Spinal cord (tissue), 10 donors: ENCODE measurements around the gene SLC39A2. TPM values are rescaled to one million over a fixed set of nuclear protein-coding genes. Genes with fewer than 3 reads are reported as not detected.

Source experiments
- DNase-seq, 6 donors: peaks; one replicate each; pipeline versions ENCODE4 v3.0.0 to v3.0.0-alpha.2; 2013 to 2015; ENCODE audit warnings: low spot score in 6 of 6, low read depth in 4 of 6
- H3K27ac ChIP-seq: one replicate; pipeline ENCODE4 v1.5.1; 2013; ENCODE audit warnings: low read depth, low read length, control low read depth
- H3K27me3 ChIP-seq: one replicate; pipeline ENCODE4 v1.6.1; 2013; ENCODE audit warnings: low read length; ENCODE audit not compliant: control insufficient read depth, insufficient read depth
- H3K36me3 ChIP-seq: one replicate; pipeline ENCODE4 v1.6.1; 2013; ENCODE audit warnings: low read length; ENCODE audit not compliant: control insufficient read depth, insufficient read depth
- H3K4me1 ChIP-seq: one replicate; pipeline ENCODE4 v1.6.1; 2013; ENCODE audit warnings: low read length; ENCODE audit not compliant: control insufficient read depth, insufficient read depth
- H3K4me3 ChIP-seq: one replicate; pipeline ENCODE4 v1.5.1; 2013; ENCODE audit warnings: low read depth, low read length, control low read depth
- H3K9me3 ChIP-seq: one replicate; pipeline ENCODE4 v1.6.1; 2013; ENCODE audit warnings: low read length; ENCODE audit not compliant: control insufficient read depth, insufficient read depth
- WGBS: methylation state at CpG from one replicate; pipeline ENCODE4 v1.1.5; 2013; ENCODE audit warnings: missing lambda C conversion rate; ENCODE audit not compliant: insufficient coverage; 5-methylcytosine and 5-hydroxymethylcytosine counted together
- polyA plus RNA-seq, 2 donors: library from polyadenylated mRNA; unstranded; fragments of 120-200 nt; gene quantifications; one replicate each; pipeline ENCODE4 v1.2.1, GENCODE V29; 2013; ENCODE audit not compliant: insufficient read length in 2 of 2
- total RNA-seq, 2 donors: library from RNA; depleted of rRNA in 1 of 2; stranded (reverse); fragments of 120-200 nt in 1 of 2; fragments of >200 nt in 1 of 2; gene quantifications; one replicate each; pipeline versions ENCODE4 v1.2.3 to v1.2.4, GENCODE V29; 2013 to 2014
- donor health status: healthy.

SLC39A2 gene
- total and polyA plus RNA-seq, 4 donors, result 0.17 to 0.32 TPM; not detected in 2

DNA sequence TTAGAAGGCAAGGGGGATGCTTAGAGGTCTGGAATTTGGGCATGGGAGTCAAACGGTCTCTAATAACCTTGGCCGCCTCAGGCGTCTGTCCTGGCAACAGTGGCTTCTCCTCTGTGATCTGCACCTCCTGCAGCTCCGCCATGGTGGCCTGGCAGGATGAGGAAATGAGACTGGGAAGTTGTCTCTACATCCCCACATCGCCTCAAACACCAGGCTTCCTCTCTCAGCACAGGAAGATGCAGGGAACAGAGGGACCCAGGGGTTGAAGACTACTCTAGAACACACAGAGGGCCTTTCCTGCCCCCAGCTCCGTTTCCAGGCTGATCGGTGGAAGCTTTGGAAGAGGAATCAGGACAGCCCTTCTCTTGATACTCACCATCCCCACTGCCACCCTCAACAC is 24.1 kb downstream of the SLC39A2 start:
- no peak overlapping the region for H3K27ac ChIP-seq
- no peaks in the 10 kb centered on the region for H3K9me3 ChIP-seq
- 51% methylated on average over 7 of the region's 7 CpGs for WGBS
- peak overlapping the region; percentile 76 for H3K4me3 ChIP-seq
- H3K36me3 ChIP-seq, result peaks cover 42% of the 10 kb centered on the region
- peaks cover 34% of the 10 kb centered on the region for H3K4me1 ChIP-seq
- H3K27me3 ChIP-seq, result no peaks in the 10 kb centered on the region
- DNase-seq, result no peak

- H3K9me3 ChIP-seq, result no peaks in the 10 kb centered on the region
- peak overlapping the region; percentile 76 for H3K4me3 ChIP-seq
- peaks cover 34% of the 10 kb centered on the region for H3K4me1 ChIP-seq
- DNase-seq, result peak in 1 of 6 donors; percentile 13
- H3K27ac ChIP-seq, result peak overlapping the region; percentile 85
- H3K36me3 ChIP-seq, result peaks cover 34% of the 10 kb centered on the region
- 6% methylated on average over 8 of the region's 17 CpGs for WGBS
- no peaks in the 10 kb centered on the region for H3K27me3 ChIP-seq
Measured at GRCh38 chr14:21023817-21024584, 24.9 kb downstream of the SLC39A2 start.

- under 1% methylated on average over 48 of the region's 72 CpGs for WGBS
- Histone ChIP-seq H3K4me1 (peaks cover 34% of the 10 kb centered on the region), H3K27ac (peak within 1 kb of the TSS; percentile 95), H3K27me3 (no peaks in the 10 kb centered on the region), H3K9me3 (no peaks in the 10 kb centered on the region), H3K36me3 (peaks cover 26% of the 10 kb centered on the region), H3K4me3 (peak within 1 kb of the TSS; percentile 76)
- peak in 4 of 6 donors; percentile 50 to 89 (median 72) for DNase-seq
Measured at GRCh38 chr14:21024585-21025370, 25.7 kb downstream of the SLC39A2 start, which contains the start of gene NDRG2. TSS of gene NDRG2 (minus strand) at chr14:21025061. CDS start at chr14:21023315, 1,746 bp downstream.

DNA sequence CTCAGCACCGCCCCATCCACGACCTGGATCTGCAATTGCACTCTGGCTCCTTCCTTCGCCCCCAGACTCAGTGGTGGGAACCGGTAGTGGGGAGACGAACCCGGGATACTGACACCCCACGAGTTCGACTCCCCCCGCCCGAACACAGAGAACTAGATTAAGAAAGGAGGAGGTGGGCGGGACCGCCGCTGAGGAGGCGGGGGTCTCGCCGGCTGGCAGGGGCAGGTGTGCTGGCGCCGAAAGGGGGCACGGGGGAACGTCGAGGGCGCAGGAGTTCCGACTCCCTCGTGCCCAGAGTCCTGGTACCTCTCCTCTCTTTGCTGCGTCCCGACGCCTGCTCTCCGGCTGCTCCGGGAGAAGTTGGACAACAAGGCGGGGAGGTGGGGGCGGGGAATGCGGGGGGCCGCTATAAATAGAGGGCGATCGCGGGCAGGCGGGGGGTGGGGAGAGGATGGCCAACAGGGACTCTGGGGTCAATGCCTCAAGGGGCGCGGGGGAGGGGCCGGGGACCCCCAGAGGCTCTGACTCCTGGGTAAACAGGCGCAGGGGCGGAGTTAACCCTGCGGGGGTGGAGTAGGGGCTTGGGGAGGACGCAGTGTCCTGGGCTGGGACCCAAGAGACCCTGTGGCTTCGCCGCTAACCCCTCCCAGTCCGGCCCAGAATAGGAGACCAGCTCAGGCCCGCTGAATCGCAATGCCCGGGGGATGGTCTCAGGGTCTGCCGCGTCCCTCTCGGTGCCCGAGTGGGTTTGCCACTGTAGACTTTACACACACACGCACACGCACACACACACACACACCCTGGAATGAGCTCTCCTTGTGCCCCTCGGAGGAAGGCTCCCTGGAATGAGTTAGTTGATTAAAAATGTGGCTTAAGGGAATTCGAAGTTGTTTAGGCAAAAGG is 26.5 kb downstream of the SLC39A2 start:
- peak in 5 of 6 donors; percentile 44 to 90 (median 69) for DNase-seq
- no peaks in the 10 kb centered on the region for H3K27me3 ChIP-seq
- H3K27ac ChIP-seq, result peak overlapping the region; percentile 95
- H3K4me3 ChIP-seq, result peak overlapping the region; percentile 76
- peaks cover 34% of the 10 kb centered on the region for H3K4me1 ChIP-seq
- peaks cover 18% of the 10 kb centered on the region for H3K36me3 ChIP-seq
- under 1% methylated on average over 34 of the region's 58 CpGs for WGBS
- no peaks in the 10 kb centered on the region for H3K9me3 ChIP-seq

GRCh38 chr14:21026274-21026987 is 27.3 kb downstream of the SLC39A2 start:
- Histone ChIP-seq H3K4me3 (peak overlapping the region; percentile 38), H3K27ac (peak overlapping the region; percentile 95), H3K36me3 (peaks cover 12% of the 10 kb centered on the region), H3K27me3 (no peaks in the 10 kb centered on the region), H3K9me3 (no peaks in the 10 kb centered on the region), H3K4me1 (peaks cover 34% of the 10 kb centered on the region)
- DNase-seq, result peak; percentile 60 to 93 (median 74)
- WGBS, result 32% methylated on average over 6 of the region's 7 CpGs

- no peak for DNase-seq
- Histone ChIP-seq H3K9me3 (no peaks in the 10 kb centered on the region), H3K4me3 (no peak overlapping the region), H3K36me3 (peaks cover 9% of the 10 kb centered on the region), H3K27ac (peak overlapping the region; percentile 84), H3K4me1 (peaks cover 34% of the 10 kb centered on the region), H3K27me3 (no peaks in the 10 kb centered on the region)
- 39% methylated on average over 3 of the region's 3 CpGs for WGBS
Measured at GRCh38 chr14:21026988-21027315, 27.9 kb downstream of the SLC39A2 start.

DNA sequence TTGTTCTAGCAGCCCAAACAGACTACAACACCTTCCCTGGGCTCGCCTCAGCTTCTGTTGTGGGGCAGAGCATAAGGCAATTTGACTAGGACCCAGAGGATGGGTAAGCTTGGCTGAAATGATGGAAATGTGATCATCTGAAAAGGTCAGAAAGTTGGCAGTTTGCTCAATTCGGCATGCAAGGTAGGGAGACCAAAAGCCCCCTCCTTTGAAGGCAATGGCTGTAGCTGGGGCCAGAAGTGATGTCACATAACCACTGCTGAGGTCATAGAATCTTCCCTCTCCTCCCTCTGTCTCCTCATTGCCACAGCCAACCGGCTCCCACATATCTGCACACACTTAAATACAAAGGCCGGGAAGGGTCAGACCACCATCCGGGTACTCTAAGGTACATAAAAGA is 30.8 kb downstream of the SLC39A2 start, which contains the start of gene TPPP2:
Gene TPPP2, plus strand, starts transcription at position 301 of the 400 bp plus-strand sequence. CDS start 365 bp downstream, outside the sequence.
- Histone ChIP-seq H3K4me1 (peaks cover 26% of the 10 kb centered on the region), H3K27ac (no peak within 1 kb of the TSS), H3K36me3 (no peaks in the 10 kb centered on the region), H3K4me3 (no peak within 1 kb of the TSS), H3K9me3 (no peaks in the 10 kb centered on the region), H3K27me3 (no peaks in the 10 kb centered on the region)
- WGBS, result 100% methylated on average over 2 of the region's 5 CpGs
- DNase-seq, result no peak

DNA sequence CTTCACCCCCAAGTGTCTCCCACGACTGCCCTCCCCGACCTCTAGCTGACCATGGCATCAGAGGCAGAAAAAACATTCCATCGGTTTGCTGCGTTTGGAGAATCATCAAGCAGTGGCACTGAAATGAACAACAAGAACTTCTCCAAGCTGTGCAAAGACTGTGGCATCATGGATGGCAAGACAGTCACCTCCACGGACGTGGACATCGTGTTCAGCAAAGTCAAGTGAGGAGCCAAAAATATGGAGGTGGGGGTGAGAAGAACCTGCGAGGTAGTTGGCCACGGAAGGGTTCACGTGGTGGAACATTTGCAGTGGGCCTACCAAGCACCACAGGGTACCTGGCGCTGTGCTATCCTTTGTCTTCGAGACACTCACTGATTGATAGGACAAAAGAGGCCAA is 31.4 kb downstream of the SLC39A2 start:
- no peaks in the 10 kb centered on the region for H3K27me3 ChIP-seq
- peaks cover 23% of the 10 kb centered on the region for H3K4me1 ChIP-seq
- WGBS, result 89% methylated on average over 11 of the region's 12 CpGs
- no peaks in the 10 kb centered on the region for H3K36me3 ChIP-seq
- no peaks in the 10 kb centered on the region for H3K9me3 ChIP-seq
- H3K4me3 ChIP-seq, result no peak overlapping the region
- DNase-seq, result no peak
- no peak overlapping the region for H3K27ac ChIP-seq
